Activated naive CD4-positive, alpha-beta T cell treated with anti-CD3 and anti-CD28 coated beads, Interleukin-2, amount 10 ng/mL, durations not matched to agents 7 days and 5 days (primary cell): ENCODE results near the gene LMAN1L.
A peak's percentile ranks its signal among the peaks of the same experiment; 100 is the strongest.

Experiments
- CTCF ChIA-PET: fragments of 350-600 bp; sonication (Branson Sonifier 250); formaldehyde crosslinking; loops from one replicate; lab custom pipeline; 2021; ENCODE audit warnings: antibody characterized with exemption; lab: Charles Lee
- DNase-seq: peaks from one replicate; pipeline ENCODE4 v3.0.0-alpha.2; 2020
- H3K27ac Mint-ChIP-seq: one replicate; pipeline ENCODE4 v1.8.0; 2021; ENCODE audit warnings: mild to moderate bottlenecking, moderate library complexity, mixed read lengths
- H3K27me3 Mint-ChIP-seq: one replicate; pipeline ENCODE4 v1.8.0; 2021; ENCODE audit warnings: mild to moderate bottlenecking, mixed read lengths
- H3K36me3 Mint-ChIP-seq: one replicate; pipeline ENCODE4 v1.8.0; 2021; ENCODE audit warnings: mixed read lengths
- H3K4me1 Mint-ChIP-seq: one replicate; pipeline ENCODE4 v1.8.0; 2021; ENCODE audit warnings: mixed read lengths
- H3K4me3 Mint-ChIP-seq: one replicate; pipeline ENCODE4 v1.8.0; 2021; ENCODE audit warnings: mild to moderate bottlenecking, moderate library complexity, mixed read lengths
- H3K9me3 Mint-ChIP-seq: one replicate; pipeline ENCODE4 v1.8.0; 2021; ENCODE audit warnings: mixed read lengths

Gene LMAN1L

GRCh38 chr15:74792227-74793016, 20.2 kb upstream of the LMAN1L start:
- Mint-ChIP-seq H3K4me1 (peaks cover 89% of the 10 kb centered on the region), H3K4me3 (peak overlapping the region; percentile 19), H3K9me3 (no peaks in the 10 kb centered on the region), H3K27me3 (no peaks in the 10 kb centered on the region), H3K27ac (peak overlapping the region; percentile 80), H3K36me3 (peaks cover 49% of the 10 kb centered on the region)
- no peak for DNase-seq
- CTCF ChIA-PET, result interaction anchor here (1.2 to 15.9 kb wide), 5 partner anchors 13 to 160 kb away, joined by 3 to 880 read pairs (median 4); partner anchors contain the start of gene CSK

DNA sequence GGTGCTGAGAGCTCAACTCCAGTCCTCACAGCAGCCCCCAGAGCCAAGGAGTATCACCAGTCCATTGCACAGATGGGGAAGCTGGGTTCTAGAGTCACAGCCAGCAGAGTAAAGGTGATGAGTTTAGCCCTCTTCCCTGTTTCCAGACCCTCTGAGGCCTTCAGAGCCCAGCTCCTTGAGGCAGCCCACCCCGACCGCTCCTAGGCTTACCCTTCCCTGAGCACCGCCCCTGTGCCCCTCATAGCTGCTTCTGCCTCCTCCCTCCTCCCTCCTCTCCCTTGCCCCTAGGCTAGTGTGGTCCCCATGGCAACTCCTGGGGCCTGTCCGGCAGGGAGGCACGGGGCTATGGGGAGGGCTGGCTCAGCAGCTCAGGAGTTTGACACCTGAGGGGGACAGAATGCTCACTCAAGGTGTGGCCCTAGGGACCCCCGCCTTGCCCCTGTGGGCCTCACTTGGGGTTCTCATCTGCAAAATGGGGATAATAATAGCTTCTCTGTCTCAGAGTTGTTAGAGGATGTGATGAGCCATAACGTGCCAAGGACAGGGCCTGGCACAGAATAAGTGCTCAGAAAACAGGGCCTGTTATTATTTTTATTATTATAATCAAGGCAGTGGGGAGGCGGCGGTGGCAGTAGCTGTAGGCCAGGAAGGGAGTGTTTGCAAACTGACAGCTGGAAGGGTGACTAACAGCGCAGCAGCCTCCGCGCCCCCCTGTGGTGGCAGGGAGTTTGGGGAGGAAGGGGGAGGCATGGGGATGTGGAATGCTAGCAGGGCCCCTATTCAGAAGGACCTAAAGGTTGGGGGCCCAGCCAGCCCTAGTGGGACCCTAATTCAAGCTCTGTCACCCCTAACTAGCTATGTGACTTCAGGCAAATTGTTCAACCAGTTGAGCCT, 19.3 kb upstream of the LMAN1L start:
- Mint-ChIP-seq H3K4me1 (peaks cover 89% of the 10 kb centered on the region), H3K36me3 (peaks cover 51% of the 10 kb centered on the region), H3K27ac (peak overlapping the region; percentile 80), H3K4me3 (no peak overlapping the region), H3K27me3 (no peaks in the 10 kb centered on the region), H3K9me3 (no peaks in the 10 kb centered on the region)
- DNase-seq, result peak; percentile 84
- CTCF ChIA-PET, result interaction anchor here (0.8 to 15.9 kb wide), 10 partner anchors 9 to 172 kb away, joined by 3 to 880 read pairs (median 4); partner anchors contain the start of gene CSK

- Mint-ChIP-seq H3K27ac (peak overlapping the region; percentile 84), H3K9me3 (no peaks in the 10 kb centered on the region), H3K27me3 (no peaks in the 10 kb centered on the region), H3K36me3 (peaks cover 46% of the 10 kb centered on the region), H3K4me1 (peaks cover 92% of the 10 kb centered on the region), H3K4me3 (no peak overlapping the region)
- no peak for DNase-seq
- CTCF ChIA-PET, result interaction anchor here (0.8 to 15.9 kb wide), 7 partner anchors 8 to 173 kb away, joined by 3 to 880 read pairs (median 4); partner anchors contain the start of gene CSK
Observed at GRCh38 chr15:74794248-74794969, 18.2 kb upstream of the LMAN1L start.

GRCh38 chr15:74794970-74795349, 17.7 kb upstream of the LMAN1L start:
- Mint-ChIP-seq H3K36me3 (peaks cover 46% of the 10 kb centered on the region), H3K4me3 (no peak overlapping the region), H3K27me3 (no peaks in the 10 kb centered on the region), H3K27ac (peak overlapping the region; percentile 84), H3K9me3 (no peaks in the 10 kb centered on the region), H3K4me1 (peaks cover 92% of the 10 kb centered on the region)
- CTCF ChIA-PET, result interaction anchor here (1.1 to 15.9 kb wide), 5 partner anchors 16 to 160 kb away, joined by 3 to 880 read pairs (median 4); partner anchors contain the start of gene CSK
- no peak for DNase-seq

- no peaks in the 10 kb centered on the region for H3K27me3 Mint-ChIP-seq
- H3K4me3 Mint-ChIP-seq, result no peak overlapping the region
- H3K9me3 Mint-ChIP-seq, result no peaks in the 10 kb centered on the region
- H3K36me3 Mint-ChIP-seq, result peaks cover 48% of the 10 kb centered on the region
- peak overlapping the region; percentile 88 for H3K27ac Mint-ChIP-seq
- peak; percentile 59 for DNase-seq
- peaks cover 86% of the 10 kb centered on the region for H3K4me1 Mint-ChIP-seq
- CTCF ChIA-PET, result interaction anchor here (1.1 to 15.9 kb wide), 4 partner anchors 9 to 162 kb away, joined by 3 to 880 read pairs (median 8); partner anchors contain the start of gene CSK
Observed at GRCh38 chr15:74795966-74796625, 16.5 kb upstream of the LMAN1L start.

DNA sequence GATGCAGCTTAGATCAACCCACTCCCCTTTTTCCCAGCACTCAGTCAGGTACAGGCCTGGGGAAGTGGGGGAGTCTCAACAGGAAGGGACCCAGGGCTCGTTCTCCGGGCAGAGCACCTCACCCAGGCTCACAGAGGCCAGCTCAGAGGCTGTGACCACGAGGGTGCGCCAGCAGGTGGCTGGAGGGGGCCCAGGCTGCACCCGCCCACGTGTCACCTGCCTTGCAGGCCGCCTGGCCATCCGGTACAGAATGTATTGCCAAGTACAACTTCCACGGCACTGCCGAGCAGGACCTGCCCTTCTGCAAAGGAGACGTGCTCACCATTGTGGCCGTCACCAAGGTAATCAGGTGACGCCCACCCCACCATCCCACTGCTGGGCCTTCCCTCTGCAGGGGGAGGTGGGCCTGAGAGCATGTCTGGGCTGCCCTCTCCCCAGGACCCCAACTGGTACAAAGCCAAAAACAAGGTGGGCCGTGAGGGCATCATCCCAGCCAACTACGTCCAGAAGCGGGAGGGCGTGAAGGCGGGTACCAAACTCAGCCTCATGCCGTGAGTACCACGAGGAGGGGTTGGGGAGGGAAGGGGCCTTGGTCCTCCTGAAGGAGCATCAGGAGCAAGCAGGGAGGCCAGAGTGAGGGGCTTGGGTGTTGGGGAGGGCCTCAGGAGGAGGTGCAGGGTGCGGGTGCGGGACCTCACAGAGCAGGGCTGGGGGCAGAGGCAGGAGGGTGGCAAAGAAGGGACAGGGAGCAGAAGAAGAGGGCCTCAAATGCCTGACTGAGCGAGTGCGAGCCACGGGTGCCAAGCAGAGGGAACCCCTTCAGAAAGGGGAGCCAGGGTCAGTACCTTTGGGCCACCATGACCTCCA, 14.0 kb upstream of the LMAN1L start:
- H3K27ac Mint-ChIP-seq, result peak overlapping the region; percentile 81
- no peaks in the 10 kb centered on the region for H3K27me3 Mint-ChIP-seq
- no peak for DNase-seq
- peaks cover 50% of the 10 kb centered on the region for H3K36me3 Mint-ChIP-seq
- H3K4me3 Mint-ChIP-seq, result no peak overlapping the region
- peaks cover 61% of the 10 kb centered on the region for H3K4me1 Mint-ChIP-seq
- CTCF ChIA-PET, result interaction anchor here (0.9 to 15.9 kb wide), 12 partner anchors 7 to 165 kb away, joined by 3 to 880 read pairs (median 4); partner anchors contain the start of gene CSK
- no peaks in the 10 kb centered on the region for H3K9me3 Mint-ChIP-seq

GRCh38 chr15:74799255-74799855, 13.3 kb upstream of the LMAN1L start:
- Mint-ChIP-seq H3K4me1 (peaks cover 62% of the 10 kb centered on the region), H3K9me3 (no peaks in the 10 kb centered on the region), H3K36me3 (peaks cover 56% of the 10 kb centered on the region), H3K27me3 (no peaks in the 10 kb centered on the region), H3K4me3 (no peak overlapping the region), H3K27ac (peak overlapping the region; percentile 81)
- peak; percentile 51 for DNase-seq
- CTCF ChIA-PET, result interaction anchor here (0.6 to 15.9 kb wide), 15 partner anchors 8 to 166 kb away, joined by 3 to 880 read pairs (median 3); partner anchors contain the start of genes CPLX3 and CSK

- peaks cover 58% of the 10 kb centered on the region for H3K4me1 Mint-ChIP-seq
- CTCF ChIA-PET, result interaction anchor here (0.6 to 15.9 kb wide), 17 partner anchors 9 to 168 kb away, joined by 3 to 880 read pairs (median 3); partner anchors contain the start of genes CPLX3 and CSK
- no peak overlapping the region for H3K4me3 Mint-ChIP-seq
- DNase-seq, result peak; percentile 89
- H3K27ac Mint-ChIP-seq, result peak overlapping the region; percentile 81
- no peaks in the 10 kb centered on the region for H3K27me3 Mint-ChIP-seq
- H3K36me3 Mint-ChIP-seq, result peaks cover 55% of the 10 kb centered on the region
- no peaks in the 10 kb centered on the region for H3K9me3 Mint-ChIP-seq
Observed at GRCh38 chr15:74799856-74800558, 12.6 kb upstream of the LMAN1L start.

DNA sequence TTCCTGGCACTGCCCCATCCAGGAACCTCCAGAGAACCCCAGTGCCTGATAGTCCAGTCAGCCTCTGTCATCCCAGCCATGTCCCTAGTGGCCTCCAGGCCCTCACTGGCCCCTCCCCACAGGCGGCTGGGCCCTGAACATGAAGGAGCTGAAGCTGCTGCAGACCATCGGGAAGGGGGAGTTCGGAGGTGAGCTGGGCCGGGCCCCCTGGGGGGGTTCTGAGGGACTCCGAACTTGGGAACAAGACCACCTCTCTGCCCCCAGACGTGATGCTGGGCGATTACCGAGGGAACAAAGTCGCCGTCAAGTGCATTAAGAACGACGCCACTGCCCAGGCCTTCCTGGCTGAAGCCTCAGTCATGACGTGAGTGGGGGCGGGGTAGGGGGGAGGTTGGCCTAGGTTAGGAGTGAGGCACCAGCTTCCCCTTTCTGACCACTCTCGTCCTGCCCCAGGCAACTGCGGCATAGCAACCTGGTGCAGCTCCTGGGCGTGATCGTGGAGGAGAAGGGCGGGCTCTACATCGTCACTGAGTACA, 12.0 kb upstream of the LMAN1L start:
- H3K27me3 Mint-ChIP-seq, result no peaks in the 10 kb centered on the region
- no peaks in the 10 kb centered on the region for H3K9me3 Mint-ChIP-seq
- H3K27ac Mint-ChIP-seq, result no peak overlapping the region
- CTCF ChIA-PET, result interaction anchor here (0.8 to 15.9 kb wide), 8 partner anchors 9 to 168 kb away, joined by 3 to 880 read pairs (median 3); partner anchors contain the start of gene CSK
- H3K4me1 Mint-ChIP-seq, result peaks cover 52% of the 10 kb centered on the region
- H3K4me3 Mint-ChIP-seq, result no peak overlapping the region
- peaks cover 52% of the 10 kb centered on the region for H3K36me3 Mint-ChIP-seq
- DNase-seq, result no peak

- H3K27ac Mint-ChIP-seq, result peak overlapping the region; percentile 60
- H3K27me3 Mint-ChIP-seq, result no peaks in the 10 kb centered on the region
- no peak overlapping the region for H3K4me3 Mint-ChIP-seq
- peaks cover 49% of the 10 kb centered on the region for H3K36me3 Mint-ChIP-seq
- no peak for DNase-seq
- no peaks in the 10 kb centered on the region for H3K9me3 Mint-ChIP-seq
- H3K4me1 Mint-ChIP-seq, result peaks cover 47% of the 10 kb centered on the region
- CTCF ChIA-PET, result interaction anchor here (0.8 to 15.9 kb wide), 7 partner anchors 8 to 169 kb away, joined by 3 to 880 read pairs (median 3); partner anchors contain the start of gene CSK
Observed at GRCh38 chr15:74801311-74801997, 11.2 kb upstream of the LMAN1L start.

- Mint-ChIP-seq H3K4me3 (no peak overlapping the region), H3K27ac (no peak overlapping the region), H3K36me3 (peaks cover 48% of the 10 kb centered on the region), H3K4me1 (peaks cover 46% of the 10 kb centered on the region), H3K9me3 (no peaks in the 10 kb centered on the region), H3K27me3 (no peaks in the 10 kb centered on the region)
- no peak for DNase-seq
- CTCF ChIA-PET, result interaction anchor here (1.0 to 1.3 kb wide), 2 partner anchors 8 to 24 kb away, joined by 3 read pairs; no protein-coding TSS in a partner anchor
Observed at GRCh38 chr15:74802290-74802689, 10.3 kb upstream of the LMAN1L start.
